ENCODE data around the gene SERAC1. TPM values are rescaled to one million over a fixed set of nuclear protein-coding genes. Genes with fewer than 3 reads are reported as not detected.

SERAC1 gene
- total and polyA plus RNA-seq, 2 donors from 2014 or later: 5.8 to 6.7 TPM

DNA sequence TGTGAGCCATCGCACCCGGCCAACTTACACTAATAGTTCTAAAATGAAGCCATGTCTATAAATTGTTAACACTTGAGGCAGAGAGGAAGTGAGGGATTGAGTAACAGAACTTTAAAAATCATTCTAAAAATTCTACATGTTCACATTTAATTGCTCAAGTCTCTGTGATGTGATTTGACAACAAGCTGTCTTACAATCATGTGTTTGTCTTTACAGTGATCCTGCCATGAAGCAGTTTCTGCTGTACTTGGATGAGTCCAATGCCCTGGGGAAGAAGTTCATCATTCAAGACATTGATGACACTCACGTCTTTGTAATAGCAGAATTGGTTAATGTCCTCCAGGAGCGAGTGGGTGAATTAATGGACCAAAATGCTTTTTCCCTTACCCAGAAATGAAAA, 23.7 kb upstream of the SERAC1 start:
- DNase-seq (no peak), FAIRE-seq (no peak)
- TF ChIP-seq, protein P1, sequence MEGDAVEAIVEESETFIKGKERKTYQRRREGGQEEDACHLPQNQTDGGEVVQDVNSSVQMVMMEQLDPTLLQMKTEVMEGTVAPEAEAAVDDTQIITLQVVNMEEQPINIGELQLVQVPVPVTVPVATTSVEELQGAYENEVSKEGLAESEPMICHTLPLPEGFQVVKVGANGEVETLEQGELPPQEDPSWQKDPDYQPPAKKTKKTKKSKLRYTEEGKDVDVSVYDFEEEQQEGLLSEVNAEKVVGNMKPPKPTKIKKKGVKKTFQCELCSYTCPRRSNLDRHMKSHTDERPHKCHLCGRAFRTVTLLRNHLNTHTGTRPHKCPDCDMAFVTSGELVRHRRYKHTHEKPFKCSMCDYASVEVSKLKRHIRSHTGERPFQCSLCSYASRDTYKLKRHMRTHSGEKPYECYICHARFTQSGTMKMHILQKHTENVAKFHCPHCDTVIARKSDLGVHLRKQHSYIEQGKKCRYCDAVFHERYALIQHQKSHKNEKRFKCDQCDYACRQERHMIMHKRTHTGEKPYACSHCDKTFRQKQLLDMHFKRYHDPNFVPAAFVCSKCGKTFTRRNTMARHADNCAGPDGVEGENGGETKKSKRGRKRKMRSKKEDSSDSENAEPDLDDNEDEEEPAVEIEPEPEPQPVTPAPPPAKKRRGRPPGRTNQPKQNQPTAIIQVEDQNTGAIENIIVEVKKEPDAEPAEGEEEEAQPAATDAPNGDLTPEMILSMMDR (IDR thresholded peaks at IDR 0.05; ENCODE audit: borderline replicate concordance, extremely low read depth, insufficient read depth): no peak
- no peak overlapping the region for H3K9ac ChIP-seq (ENCODE audit: low read length in 3 of 3)
- no peaks in the 10 kb centered on the region for H3K27me3 ChIP-seq (ENCODE audit: control insufficient read depth, insufficient read depth, low read length)
- H3K4me1 ChIP-seq (ENCODE audit: control insufficient read depth in 2 of 3, insufficient read depth in 2 of 3, low read depth in 1 of 3, low read length in 3 of 3): no peaks in the 10 kb centered on the region
- H3K9me3 ChIP-seq (ENCODE audit: control insufficient read depth in 2 of 3, insufficient read depth in 1 of 3, low read length in 3 of 3): no peaks in the 10 kb centered on the region
- no peaks in the 10 kb centered on the region for H3K36me3 ChIP-seq (ENCODE audit: control insufficient read depth in 2 of 3, insufficient read depth in 3 of 3, low read length in 3 of 3)
- H3K27ac ChIP-seq (ENCODE audit: low read depth in 2 of 2, low read length in 2 of 2): no peak overlapping the region
- intact Hi-C loops (cut with DNase I): no loop called here
- no peak overlapping the region for H3K4me3 ChIP-seq (ENCODE audit: low read length in 3 of 3)

GRCh38 chr6:158191032-158191431, 23.0 kb upstream of the SERAC1 start:
- Histone ChIP-seq H3K27ac (ENCODE audit: low read depth in 2 of 2, low read length in 2 of 2) (no peak overlapping the region), H3K27me3 (ENCODE audit: control insufficient read depth, insufficient read depth, low read length) (no peaks in the 10 kb centered on the region), H3K36me3 (ENCODE audit: control insufficient read depth in 2 of 3, insufficient read depth in 3 of 3, low read length in 3 of 3) (no peaks in the 10 kb centered on the region), H3K9me3 (ENCODE audit: control insufficient read depth in 2 of 3, insufficient read depth in 1 of 3, low read length in 3 of 3) (no peaks in the 10 kb centered on the region), H3K4me1 (ENCODE audit: control insufficient read depth in 2 of 3, insufficient read depth in 2 of 3, low read depth in 1 of 3, low read length in 3 of 3) (no peaks in the 10 kb centered on the region), H3K9ac (ENCODE audit: low read length in 3 of 3) (no peak overlapping the region), H3K4me3 (ENCODE audit: low read length in 3 of 3) (no peak overlapping the region)
- DNase-seq (no peak), FAIRE-seq (no peak)
- TF ChIP-seq, protein P1 (IDR thresholded peaks at IDR 0.05; ENCODE audit: borderline replicate concordance, extremely low read depth, insufficient read depth): no peak
- intact Hi-C loops (cut with DNase I): no loop called here

DNA sequence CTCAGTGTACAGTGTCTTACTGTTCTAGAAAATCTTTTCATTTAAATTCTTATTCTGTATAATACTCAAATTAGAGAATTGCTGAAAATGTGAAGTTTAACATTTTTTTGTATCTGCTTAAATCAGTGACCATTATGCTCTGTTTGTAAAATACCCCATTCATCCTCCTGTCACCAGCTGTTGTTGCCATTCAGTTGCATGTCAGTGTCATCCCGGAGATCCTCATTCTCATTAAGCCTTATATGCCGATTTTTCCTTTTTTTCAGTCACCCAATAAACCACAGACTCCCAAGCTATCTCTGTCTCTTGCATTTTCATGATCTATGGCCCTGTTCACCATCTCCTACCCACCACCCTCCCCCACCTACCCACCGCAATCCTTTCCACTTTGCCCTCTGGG, 20.5 kb upstream of the SERAC1 start:
- Histone ChIP-seq H3K27ac (ENCODE audit: low read depth in 2 of 2, low read length in 2 of 2) (no peak overlapping the region), H3K9ac (ENCODE audit: low read length in 3 of 3) (no peak overlapping the region), H3K4me1 (ENCODE audit: control insufficient read depth in 2 of 3, insufficient read depth in 2 of 3, low read depth in 1 of 3, low read length in 3 of 3) (peaks cover 0 to under 1% (median 0%) of the 10 kb centered on the region in 3 donors), H3K36me3 (ENCODE audit: control insufficient read depth in 2 of 3, insufficient read depth in 3 of 3, low read length in 3 of 3) (no peaks in the 10 kb centered on the region), H3K9me3 (ENCODE audit: control insufficient read depth in 2 of 3, insufficient read depth in 1 of 3, low read length in 3 of 3) (no peaks in the 10 kb centered on the region), H3K27me3 (ENCODE audit: control insufficient read depth, insufficient read depth, low read length) (no peaks in the 10 kb centered on the region), H3K4me3 (ENCODE audit: low read length in 3 of 3) (no peak overlapping the region)
- DNase-seq (no peak), FAIRE-seq (no peak)
- TF ChIP-seq, protein P1 (IDR thresholded peaks at IDR 0.05; ENCODE audit: borderline replicate concordance, extremely low read depth, insufficient read depth): no peak
- intact Hi-C loops (cut with DNase I): no loop called here

Measured in kidney (tissue), 14 donors.